Transverse colon (tissue), 3 donors: ENCODE results near the gene LST1.

Experiments
- POLR2A ChIP-seq: fragments of 450-650 bp; IDR thresholded peaks from one replicate; pipeline ENCODE4 v1.6.1; 2016; ENCODE audit warnings: antibody characterized with exemption, mild to moderate bottlenecking, moderate library complexity
- TF ChIP-seq, protein P1 (sequence below), 5 experiments: fragments of 200-600 bp in 3 of 5; fragments of 450-650 bp in 2 of 5; sonication (generic) in 3 of 5; IDR thresholded peaks; 1 replicate in 2 of 5; 2 replicates in 3 of 5; pipeline ENCODE4 v1.5.1; 2016 to 2017; ENCODE audit warnings: antibody characterized with exemption in 5 of 5, inconsistent platforms in 3 of 5, mild to moderate bottlenecking in 2 of 5, moderate library complexity in 1 of 5

DNA sequence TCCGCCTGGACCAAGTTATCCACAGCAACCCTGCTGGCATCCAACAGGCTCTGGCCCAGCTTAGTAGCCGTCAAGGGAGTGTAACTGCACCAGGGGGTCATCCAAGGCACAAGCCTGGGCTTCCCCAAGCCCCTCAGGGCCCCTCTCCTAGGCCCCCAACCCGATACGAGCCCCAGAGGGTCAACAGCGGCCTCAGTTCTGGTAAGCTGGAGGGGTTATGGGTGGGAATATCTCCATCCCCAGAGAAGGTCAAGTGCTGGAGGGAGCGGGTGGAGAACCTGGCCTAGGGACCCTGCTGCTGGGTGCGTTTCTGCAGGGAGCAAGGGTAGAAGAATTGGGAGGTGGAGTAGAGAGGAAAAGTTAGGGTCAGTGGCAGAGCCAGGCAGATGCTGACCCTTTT lies 47.4 kb downstream of the LST1 start:
- TF ChIP-seq, protein P1, sequence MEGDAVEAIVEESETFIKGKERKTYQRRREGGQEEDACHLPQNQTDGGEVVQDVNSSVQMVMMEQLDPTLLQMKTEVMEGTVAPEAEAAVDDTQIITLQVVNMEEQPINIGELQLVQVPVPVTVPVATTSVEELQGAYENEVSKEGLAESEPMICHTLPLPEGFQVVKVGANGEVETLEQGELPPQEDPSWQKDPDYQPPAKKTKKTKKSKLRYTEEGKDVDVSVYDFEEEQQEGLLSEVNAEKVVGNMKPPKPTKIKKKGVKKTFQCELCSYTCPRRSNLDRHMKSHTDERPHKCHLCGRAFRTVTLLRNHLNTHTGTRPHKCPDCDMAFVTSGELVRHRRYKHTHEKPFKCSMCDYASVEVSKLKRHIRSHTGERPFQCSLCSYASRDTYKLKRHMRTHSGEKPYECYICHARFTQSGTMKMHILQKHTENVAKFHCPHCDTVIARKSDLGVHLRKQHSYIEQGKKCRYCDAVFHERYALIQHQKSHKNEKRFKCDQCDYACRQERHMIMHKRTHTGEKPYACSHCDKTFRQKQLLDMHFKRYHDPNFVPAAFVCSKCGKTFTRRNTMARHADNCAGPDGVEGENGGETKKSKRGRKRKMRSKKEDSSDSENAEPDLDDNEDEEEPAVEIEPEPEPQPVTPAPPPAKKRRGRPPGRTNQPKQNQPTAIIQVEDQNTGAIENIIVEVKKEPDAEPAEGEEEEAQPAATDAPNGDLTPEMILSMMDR (IDR thresholded peaks at IDR 0.05): no peak
- TF ChIP-seq POLR2A: no peak
